ENCODE data around the gene HRAS. TPM values are rescaled to one million over a fixed set of nuclear protein-coding genes. Genes with fewer than 3 reads are reported as not detected.

The HRAS gene
- total RNA-seq, 6 donors from 2014 or later, result 45.5 to 85.0 (median 59.9) TPM

DNA sequence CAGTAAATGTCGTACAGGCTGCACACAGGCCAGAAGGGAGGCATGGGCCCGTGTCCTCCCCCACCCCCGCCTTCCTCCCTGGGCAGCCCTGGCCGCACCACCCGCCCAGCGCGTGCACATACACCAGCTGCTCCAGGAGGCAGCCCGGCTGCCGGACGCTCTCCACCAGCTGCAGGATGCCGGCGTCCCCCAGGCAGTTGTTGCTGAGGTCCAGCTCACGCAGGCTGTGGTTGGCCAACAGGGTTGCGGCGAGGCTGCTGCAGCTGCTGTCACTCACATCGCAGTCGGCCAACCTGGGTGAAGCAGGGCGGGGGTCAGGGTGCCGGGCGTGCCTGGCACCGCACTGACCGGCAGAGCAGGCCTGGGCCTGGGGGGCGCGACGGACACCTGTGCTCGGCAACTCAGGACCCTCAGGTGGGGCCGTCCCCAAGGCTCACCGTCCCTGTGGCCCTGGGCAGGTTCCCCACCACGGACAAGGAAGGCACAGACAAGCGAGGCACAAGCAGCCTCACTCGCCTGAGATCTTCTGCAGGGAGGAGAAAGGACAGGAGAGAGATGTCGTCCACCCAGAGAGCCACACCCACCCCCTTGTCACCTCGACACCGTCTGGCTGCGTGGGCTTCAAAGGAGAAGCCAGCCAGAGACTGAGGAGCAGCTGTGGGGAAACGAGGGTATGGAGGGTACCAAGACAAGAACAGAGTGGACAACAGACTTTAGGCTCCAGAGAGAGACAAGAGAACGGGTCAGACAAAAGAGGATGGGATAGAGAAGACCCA lies 40.4 kb downstream of the HRAS start:
- Histone ChIP-seq H3K27me3 (no peaks in the 10 kb centered on the region), H3K4me3 (no peak overlapping the region), H3K27ac (no peak overlapping the region), H3K36me3 (peaks cover 40 to 89% (median 74%) of the 10 kb centered on the region in 4 donors), H3K9me3 (no peaks in the 10 kb centered on the region), H3K4me1 (no peaks in the 10 kb centered on the region)
- peak in 1 of 2 donors; percentile 80 for DNase-seq
- 88 to 89% methylated on average over 15 to 32 of the region's 37 CpGs for WGBS, 2 donors
- ATAC-seq (ENCODE audit: low FRiP score in 2 of 2), result peak in 1 of 2 donors; percentile 2
- TF ChIP-seq, protein P1, sequence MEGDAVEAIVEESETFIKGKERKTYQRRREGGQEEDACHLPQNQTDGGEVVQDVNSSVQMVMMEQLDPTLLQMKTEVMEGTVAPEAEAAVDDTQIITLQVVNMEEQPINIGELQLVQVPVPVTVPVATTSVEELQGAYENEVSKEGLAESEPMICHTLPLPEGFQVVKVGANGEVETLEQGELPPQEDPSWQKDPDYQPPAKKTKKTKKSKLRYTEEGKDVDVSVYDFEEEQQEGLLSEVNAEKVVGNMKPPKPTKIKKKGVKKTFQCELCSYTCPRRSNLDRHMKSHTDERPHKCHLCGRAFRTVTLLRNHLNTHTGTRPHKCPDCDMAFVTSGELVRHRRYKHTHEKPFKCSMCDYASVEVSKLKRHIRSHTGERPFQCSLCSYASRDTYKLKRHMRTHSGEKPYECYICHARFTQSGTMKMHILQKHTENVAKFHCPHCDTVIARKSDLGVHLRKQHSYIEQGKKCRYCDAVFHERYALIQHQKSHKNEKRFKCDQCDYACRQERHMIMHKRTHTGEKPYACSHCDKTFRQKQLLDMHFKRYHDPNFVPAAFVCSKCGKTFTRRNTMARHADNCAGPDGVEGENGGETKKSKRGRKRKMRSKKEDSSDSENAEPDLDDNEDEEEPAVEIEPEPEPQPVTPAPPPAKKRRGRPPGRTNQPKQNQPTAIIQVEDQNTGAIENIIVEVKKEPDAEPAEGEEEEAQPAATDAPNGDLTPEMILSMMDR (IDR thresholded peaks at IDR 0.05), result no peak
- TF ChIP-seq EP300 (IDR thresholded peaks at IDR 0.05) (no peak), POLR2A (IDR thresholded peaks at IDR 0.05) (no peak), POLR2AphosphoS5 (IDR thresholded peaks at IDR 0.05) (no peak)

DNA sequence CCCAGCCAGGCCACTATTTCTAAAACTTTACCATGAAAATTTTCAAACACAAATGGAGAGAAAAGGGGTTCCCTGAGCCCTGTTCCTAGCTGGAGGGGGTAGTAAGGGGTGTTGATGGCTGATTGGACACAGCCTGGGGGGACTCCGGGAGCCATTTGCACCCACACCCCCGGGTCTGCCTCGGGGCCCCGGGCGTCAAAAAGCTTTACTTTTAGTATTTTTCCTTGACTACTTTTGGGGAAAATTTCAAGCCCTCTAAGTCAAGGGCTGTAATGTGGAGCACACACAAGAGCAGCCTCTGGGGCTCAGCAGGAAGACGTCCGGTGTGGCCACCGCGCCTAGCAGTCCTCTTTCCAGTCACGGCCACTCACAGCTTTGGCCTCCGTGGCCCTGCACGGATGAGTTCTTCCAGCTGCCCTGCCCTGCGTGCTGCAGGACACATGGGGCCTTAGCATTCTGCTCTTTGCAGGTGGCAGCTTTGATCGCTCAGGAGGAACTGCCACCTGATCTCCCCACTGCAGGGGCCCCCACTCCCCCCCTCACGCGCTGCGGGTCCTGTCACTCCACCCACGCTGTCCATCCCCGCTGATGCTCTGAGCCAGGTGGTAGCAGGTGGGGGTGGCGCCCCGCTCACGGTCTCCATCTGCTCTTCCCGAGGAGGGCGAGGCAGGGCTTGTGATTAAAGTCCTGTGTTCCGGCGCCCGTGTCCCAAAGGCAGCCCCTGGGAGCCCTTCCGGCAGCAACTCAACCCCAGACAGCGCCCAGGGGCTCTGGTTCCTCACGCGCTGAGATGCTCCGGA lies 42.7 kb downstream of the HRAS start:
- H3K36me3 ChIP-seq, result peaks cover 16 to 78% (median 54%) of the 10 kb centered on the region in 4 donors
- no peaks in the 10 kb centered on the region for H3K4me1 ChIP-seq
- WGBS, 2 donors, result 87 to 90% methylated on average over 22 to 32 of the region's 32 CpGs
- no peaks in the 10 kb centered on the region for H3K27me3 ChIP-seq
- H3K9me3 ChIP-seq, result no peaks in the 10 kb centered on the region
- H3K27ac ChIP-seq, result no peak overlapping the region
- ATAC-seq (ENCODE audit: low FRiP score in 2 of 2), result no peak
- no peak overlapping the region for H3K4me3 ChIP-seq
- TF ChIP-seq EP300 (IDR thresholded peaks at IDR 0.05) (no peak), POLR2AphosphoS5 (IDR thresholded peaks at IDR 0.05) (no peak), POLR2A (IDR thresholded peaks at IDR 0.05) (no peak)
- TF ChIP-seq, protein P1 (IDR thresholded peaks at IDR 0.05), result no peak
- peak in 1 of 2 donors; percentile 73 for DNase-seq

DNA sequence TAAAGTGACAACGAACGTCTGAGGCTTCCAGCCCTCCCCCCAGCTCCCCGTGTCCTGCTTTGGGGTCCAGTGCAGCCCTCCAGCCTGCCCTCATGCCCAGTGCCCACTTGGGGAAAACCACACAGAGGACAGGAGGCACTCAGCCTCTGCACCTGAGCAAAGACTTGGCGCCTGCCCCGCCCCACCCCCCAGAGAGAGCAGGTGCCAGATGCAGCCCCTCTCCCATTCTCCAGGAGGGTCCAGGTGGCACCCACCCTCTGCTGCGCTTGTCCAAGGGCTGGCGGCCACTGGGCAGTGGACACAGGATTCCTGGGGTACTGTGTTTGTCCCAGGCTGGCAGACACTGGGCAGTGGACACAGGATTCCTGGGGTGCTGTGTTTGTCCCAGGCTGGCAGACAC lies 44.0 kb downstream of the HRAS start:
- ATAC-seq (ENCODE audit: low FRiP score in 2 of 2), result no peak
- Histone ChIP-seq H3K36me3 (peaks cover 11 to 66% (median 43%) of the 10 kb centered on the region in 4 donors), H3K4me1 (no peaks in the 10 kb centered on the region), H3K27ac (no peak overlapping the region), H3K9me3 (no peaks in the 10 kb centered on the region), H3K27me3 (no peaks in the 10 kb centered on the region), H3K4me3 (no peak overlapping the region)
- no peak for TF ChIP-seq POLR2AphosphoS5 (IDR thresholded peaks at IDR 0.05)
- no peak for TF ChIP-seq EP300 (IDR thresholded peaks at IDR 0.05)
- TF ChIP-seq, protein P1 (IDR thresholded peaks at IDR 0.05), result no peak
- no peak for TF ChIP-seq POLR2A (IDR thresholded peaks at IDR 0.05)
- 88 to 90% methylated on average over 4 to 5 of the region's 7 CpGs for WGBS, 2 donors
- DNase-seq, result peak in 1 of 2 donors; percentile 68

DNA sequence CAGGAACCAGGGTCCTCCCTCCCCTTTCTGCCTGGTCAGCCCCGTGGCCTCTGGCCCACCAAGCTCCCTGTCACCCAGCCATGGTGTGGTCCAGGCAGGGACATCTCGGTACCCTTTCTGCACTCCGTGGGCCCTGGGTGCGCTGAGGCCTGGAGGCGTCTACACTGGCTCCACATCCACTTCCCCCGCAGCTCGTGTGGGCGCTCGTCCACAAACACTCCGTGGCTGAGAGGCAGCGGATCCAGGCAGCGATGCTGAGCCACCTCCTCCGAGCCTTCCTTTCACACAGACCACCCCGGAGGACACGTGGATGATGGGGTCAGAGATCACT lies 44.5 kb downstream of the HRAS start:
- no peak overlapping the region for H3K27ac ChIP-seq
- H3K4me1 ChIP-seq, result no peaks in the 10 kb centered on the region
- no peak for ATAC-seq (ENCODE audit: low FRiP score in 2 of 2)
- TF ChIP-seq EP300 (IDR thresholded peaks at IDR 0.05) (no peak), POLR2A (IDR thresholded peaks at IDR 0.05) (no peak), POLR2AphosphoS5 (IDR thresholded peaks at IDR 0.05) (no peak)
- TF ChIP-seq, protein P1 (IDR thresholded peaks at IDR 0.05), result no peak
- 93% methylated on average over 3 to 15 of the region's 15 CpGs for WGBS, 2 donors
- DNase-seq, result no peak
- no peak overlapping the region for H3K4me3 ChIP-seq
- no peaks in the 10 kb centered on the region for H3K9me3 ChIP-seq
- H3K27me3 ChIP-seq, result no peaks in the 10 kb centered on the region
- H3K36me3 ChIP-seq, result peaks cover 9 to 61% (median 38%) of the 10 kb centered on the region in 4 donors

Data from upper lobe of left lung (tissue), 6 donors.